HG03442 (cell line): Measurements from ENCODE around the gene CTPS2.
"Not testable (repeated sequence)": the region's sequence is repeated elsewhere in the genome, so short reads cannot be mapped to it uniquely, and the experiment has no call there.

Experiments used
- ATAC-seq: cut with Tn5 transposase; IDR thresholded peaks from one replicate; pipeline ENCODE4 v1.9.1; 2021; ENCODE audit warnings: mild to moderate bottlenecking, moderate library complexity; ENCODE audit not compliant: unreplicated experiment

Gene CTPS2

GRCh38 chrX:16610121-16610621 is 102.3 kb downstream of the CTPS2 start:
- ATAC-seq, result no peak

- no peak for ATAC-seq
These were observed 106.2 kb downstream of the CTPS2 start for GRCh38 chrX:16606142-16606720.

GRCh38 chrX:16604337-16604736 is 108.1 kb downstream of the CTPS2 start:
- ATAC-seq, result no peak

- no peak for ATAC-seq
These were observed 108.6 kb downstream of the CTPS2 start for GRCh38 chrX:16603822-16604221.

DNA sequence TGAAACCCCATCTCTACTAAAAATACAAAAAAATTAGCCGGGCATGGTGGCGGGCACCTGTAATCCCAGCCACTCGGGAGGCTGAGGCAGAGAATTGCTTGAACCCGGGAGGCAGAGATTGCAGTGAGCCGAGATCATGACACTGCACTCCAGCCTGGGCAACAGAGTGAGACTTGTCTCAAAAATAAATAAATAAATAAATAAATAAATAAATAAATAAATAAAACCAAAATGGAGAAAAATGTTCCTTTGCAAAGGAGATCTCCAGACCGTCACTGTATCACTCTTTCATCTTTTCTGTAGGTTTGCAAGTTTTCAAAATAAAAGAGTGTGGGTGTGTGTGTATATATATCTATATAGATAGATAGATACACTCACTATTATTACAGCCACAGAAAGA is 109.2 kb downstream of the CTPS2 start:
- ATAC-seq, result not testable (repeated sequence)

- no peak for ATAC-seq
These were observed 110.6 kb downstream of the CTPS2 start for GRCh38 chrX:16601885-16602284.

DNA sequence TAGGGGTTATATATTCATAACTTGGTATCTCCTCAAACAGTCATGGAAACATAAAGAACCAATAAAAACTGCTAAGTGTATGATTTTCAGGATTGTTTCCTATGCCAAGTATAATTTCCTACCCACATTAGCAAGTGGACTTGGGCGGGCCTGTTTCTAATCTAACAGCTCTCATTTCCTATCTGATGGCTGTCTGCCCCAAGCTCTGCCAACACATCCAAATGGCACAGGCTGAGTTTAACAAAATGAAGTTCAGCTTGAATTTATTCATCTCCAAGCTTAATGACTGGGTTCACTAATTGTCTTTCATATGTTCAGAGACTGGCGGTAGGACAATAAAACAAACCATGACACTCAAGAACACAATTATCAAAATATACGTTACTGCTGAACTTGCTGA is 118.0 kb downstream of the CTPS2 start:
- ATAC-seq, result no peak

- no peak for ATAC-seq
These were observed 118.7 kb downstream of the CTPS2 start for GRCh38 chrX:16593801-16594200.

DNA sequence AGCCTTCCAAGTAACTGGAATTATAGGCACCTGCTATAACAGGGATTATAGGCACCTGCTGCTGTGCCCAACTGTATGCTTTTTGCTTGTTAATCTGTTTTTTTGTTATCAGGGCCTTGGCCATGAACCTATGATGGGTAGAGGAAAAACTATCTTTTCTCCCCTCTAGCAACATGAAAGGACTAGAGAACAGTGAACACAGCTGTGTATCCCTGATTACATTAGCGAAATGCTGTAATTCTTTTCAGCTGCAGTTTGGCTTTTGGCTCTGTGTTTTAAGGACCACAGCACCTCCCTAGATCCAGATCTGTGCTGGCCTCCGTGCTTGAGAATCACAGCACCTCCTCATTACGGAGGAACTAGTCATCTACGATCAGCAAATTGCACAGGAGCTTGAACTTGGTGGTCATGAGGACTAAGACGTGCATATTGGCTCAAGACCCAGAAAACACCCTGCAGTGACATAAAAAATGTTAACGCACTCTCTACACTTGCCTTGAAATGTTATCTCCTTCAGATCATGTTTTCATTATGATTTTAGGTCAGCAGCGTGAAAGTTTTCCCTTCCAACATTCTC is 120.2 kb downstream of the CTPS2 start:
- ATAC-seq, result no peak

DNA sequence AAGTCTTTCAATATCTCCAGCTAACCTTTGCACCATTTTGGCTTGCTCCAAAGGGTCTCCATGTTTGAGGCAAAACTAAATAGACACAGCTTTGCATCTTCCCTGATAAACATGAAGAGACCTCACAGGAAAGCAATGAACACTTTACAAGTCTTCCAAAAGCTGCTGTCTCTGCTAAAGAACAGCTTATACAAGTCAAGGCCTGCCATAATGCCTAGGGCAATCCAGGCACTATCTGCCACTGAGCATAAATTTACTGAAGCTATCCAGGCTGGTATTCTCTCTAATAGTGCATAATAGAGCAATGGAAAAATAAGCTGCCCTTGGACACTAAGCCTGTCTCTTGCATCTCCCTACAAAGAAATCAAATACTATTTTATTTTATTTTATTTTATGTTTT is 122.6 kb downstream of the CTPS2 start:
- ATAC-seq, result no peak

DNA sequence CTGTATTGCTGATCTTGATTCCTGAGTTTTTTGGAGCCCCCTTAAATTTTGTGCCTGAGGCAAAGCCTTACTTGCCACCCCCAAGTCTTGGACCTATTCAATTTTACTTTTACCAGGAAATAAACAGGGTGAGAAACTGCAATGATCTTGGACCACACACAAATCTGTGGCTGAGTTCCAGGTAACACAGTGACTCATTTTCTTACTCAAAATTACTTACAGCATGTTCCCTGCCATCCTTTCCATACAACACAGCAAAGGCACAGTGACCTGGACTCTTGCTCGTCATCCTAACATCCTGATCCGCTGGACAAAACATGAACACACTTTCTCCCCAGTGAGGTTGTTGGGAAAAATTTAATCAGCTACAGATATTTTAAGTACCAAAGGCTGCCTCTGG is 123.3 kb downstream of the CTPS2 start:
- no peak for ATAC-seq

DNA sequence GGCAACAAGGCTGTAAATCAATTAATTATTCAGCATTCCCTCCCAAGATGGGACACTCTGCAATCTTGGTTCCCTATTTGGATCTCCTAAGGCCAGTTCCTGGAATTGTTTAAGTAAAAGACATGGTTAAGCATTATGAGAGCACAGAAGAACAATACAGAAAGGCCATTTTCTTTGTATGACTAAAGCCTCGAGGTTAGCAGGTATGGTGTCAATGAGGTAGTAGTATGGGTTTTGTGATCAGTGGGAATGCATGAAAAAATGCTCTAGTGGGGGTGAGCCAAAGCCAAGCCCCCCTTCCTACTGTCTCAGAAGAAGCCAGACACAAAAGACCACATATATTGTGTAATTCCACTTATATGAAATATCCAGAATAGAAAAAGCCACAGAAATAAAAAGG is 124.2 kb downstream of the CTPS2 start:
- ATAC-seq, result no peak

DNA sequence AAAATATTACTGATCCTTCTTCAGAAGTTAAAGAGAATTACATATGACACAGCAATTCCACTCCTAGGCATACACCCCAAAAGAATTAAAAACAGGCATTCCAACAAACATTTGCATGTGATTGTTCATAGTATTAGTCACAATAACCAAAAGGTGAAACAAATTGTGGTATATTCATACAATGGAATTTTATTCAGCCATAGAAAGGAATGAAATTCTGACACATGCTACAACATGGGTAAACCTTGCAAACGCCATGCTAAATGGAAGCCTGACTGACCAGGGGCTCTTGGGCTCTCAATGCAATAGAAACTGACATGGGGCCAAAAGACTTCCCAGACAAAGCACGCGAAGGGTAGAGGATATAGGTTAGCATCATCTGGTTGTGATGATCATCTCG is 124.6 kb downstream of the CTPS2 start:
- no peak for ATAC-seq

- no peak for ATAC-seq
These were observed 125.9 kb downstream of the CTPS2 start for GRCh38 chrX:16586377-16587112.

GRCh38 chrX:16585486-16586376 is 126.7 kb downstream of the CTPS2 start:
- no peak for ATAC-seq

DNA sequence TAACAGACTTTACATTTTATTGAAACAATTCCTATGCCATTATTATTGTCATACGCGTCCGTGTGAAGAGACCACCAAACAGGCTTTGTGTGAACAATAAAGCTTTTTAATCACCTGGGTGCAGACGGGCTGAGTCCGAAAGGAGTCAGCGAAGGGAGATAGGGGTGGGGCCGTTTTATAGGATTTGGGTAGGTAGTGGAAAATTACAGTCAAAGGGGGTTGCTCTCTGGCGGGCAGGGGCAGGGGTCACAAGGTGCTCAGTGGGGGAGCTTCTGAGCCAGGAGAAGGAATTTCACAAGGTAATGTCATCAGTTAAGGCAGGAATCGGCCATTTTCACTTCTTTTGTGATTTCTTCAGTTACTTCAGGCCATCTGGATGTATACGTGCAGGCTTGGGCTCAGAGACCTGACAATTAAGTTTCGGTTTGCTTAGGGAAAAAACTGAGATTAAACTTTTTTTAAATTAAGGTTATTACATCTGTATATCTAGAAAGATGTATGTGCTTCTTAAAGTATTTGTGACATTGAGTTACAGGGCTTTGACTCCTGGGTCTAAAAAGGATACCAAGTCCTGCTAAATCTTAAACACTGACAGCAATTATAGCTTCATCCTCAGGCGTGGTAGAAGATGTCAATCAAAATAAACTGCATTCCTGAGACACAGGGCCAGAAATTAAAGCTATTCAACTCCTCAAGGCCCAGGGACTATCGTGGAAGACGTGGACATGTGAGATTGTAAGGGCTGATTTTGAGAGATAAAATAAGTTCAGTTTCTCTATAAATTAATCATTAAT is 132.3 kb downstream of the CTPS2 start:
- ATAC-seq, result not testable (repeated sequence)

- no peak for ATAC-seq
These were observed 133.0 kb downstream of the CTPS2 start for GRCh38 chrX:16579517-16579916.

- no peak for ATAC-seq
These were observed 134.3 kb downstream of the CTPS2 start for GRCh38 chrX:16578218-16578617.

GRCh38 chrX:16577483-16578029 is 134.9 kb downstream of the CTPS2 start:
- ATAC-seq, result no peak

- not testable (repeated sequence) for ATAC-seq
These were observed 137.1 kb downstream of the CTPS2 start for GRCh38 chrX:16575388-16575787.
